Karpas-422 (cell line): ENCODE data around the gene BIVM. TPM values are rescaled to one million over a fixed set of nuclear protein-coding genes. Genes with fewer than 3 reads are reported as not detected.

Experiments
- DNase-seq: peaks from one replicate; pipeline ENCODE4 v3.0.0-alpha.2; 2015
- H2AFZ ChIP-seq: fragments of 200-600 bp; sonication (generic); 2 replicates; pipeline ENCODE4 v1.6.1; 2014; ENCODE audit warnings: antibody characterized with exemption, low read length, mixed read lengths
- H3K27ac ChIP-seq: fragments of 200-600 bp; sonication (generic); 2 replicates; pipeline ENCODE4 v1.5.1; 2014; ENCODE audit warnings: mild to moderate bottlenecking, low read length, moderate library complexity
- H3K27me3 ChIP-seq: fragments of 200-600 bp; sonication (generic); 2 replicates; pipeline ENCODE4 v1.6.1; 2014; ENCODE audit warnings: low read length, mixed read lengths
- H3K36me3 ChIP-seq: fragments of 200-600 bp; sonication (generic); 2 replicates; pipeline ENCODE4 v1.6.1; 2014; ENCODE audit warnings: low read length, mixed read lengths; ENCODE audit not compliant: insufficient read depth
- H3K4me1 ChIP-seq: fragments of 200-600 bp; sonication (generic); 2 replicates; pipeline ENCODE4 v1.6.1; 2014; ENCODE audit warnings: mild to moderate bottlenecking, low read length, mixed read lengths
- H3K4me2 ChIP-seq: fragments of 200-600 bp; sonication (generic); 2 replicates; pipeline ENCODE4 v1.6.1; 2014; ENCODE audit warnings: low read length, low read depth, mild to moderate bottlenecking; ENCODE audit not compliant: poor library complexity, severe bottlenecking
- H3K4me3 ChIP-seq: fragments of 200-600 bp; sonication (generic); 2 replicates; pipeline ENCODE4 v1.5.1; 2014; ENCODE audit warnings: mild to moderate bottlenecking, antibody characterized with exemption, low read length, mixed read lengths
- H3K79me2 ChIP-seq: fragments of 200-600 bp; sonication (generic); 2 replicates; pipeline ENCODE4 v1.6.1; 2014; ENCODE audit warnings: mild to moderate bottlenecking, low read length, mixed read lengths
- H3K9ac ChIP-seq: fragments of 200-600 bp; sonication (generic); 2 replicates; pipeline ENCODE4 v1.6.0; 2014; ENCODE audit warnings: low read length
- H3K9me2 ChIP-seq: fragments of 200-600 bp; sonication (generic), shearing (Covaris generic); replicated peaks from 2 replicates; pipeline ENCODE4 v1.6.0; 2014; ENCODE audit warnings: mild to moderate bottlenecking, low read length, moderate library complexity; ENCODE audit not compliant: insufficient read depth
- H3K9me3 ChIP-seq: fragments of 300-700, 200-600 bp; sonication (generic); 2 replicates; pipeline ENCODE4 v1.6.1; 2014; ENCODE audit warnings: low read length, mixed read lengths
- H4K20me1 ChIP-seq: fragments of 200-600 bp; sonication (generic); 2 replicates; pipeline ENCODE4 v1.6.1; 2014; ENCODE audit warnings: mild to moderate bottlenecking, antibody characterized with exemption, low read length, low read depth; ENCODE audit not compliant: insufficient read depth
- total RNA-seq: library from RNA; depleted of rRNA; stranded (reverse); fragments of >200 nt; shearing (Covaris generic); gene quantifications from 2 replicates; pipeline ENCODE4 v1.2.3, GENCODE V29; 2014; ENCODE audit warnings: low replicate concordance

The BIVM gene
- total RNA-seq, 1 experiment from 2014 or later, result not detected

GRCh38 chr13:102816708-102817107, 17.8 kb downstream of the BIVM start:
- Histone ChIP-seq H3K9me3 (no peaks in the 10 kb centered on the region), H3K4me3 (no peak overlapping the region), H4K20me1 (no peaks in the 10 kb centered on the region), H3K27me3 (no peaks in the 10 kb centered on the region), H3K4me1 (no peaks in the 10 kb centered on the region), H2AFZ (no peak overlapping the region), H3K9ac (no peak overlapping the region), H3K9me2 (no peaks in the 10 kb centered on the region), H3K79me2 (no peaks in the 10 kb centered on the region), H3K36me3 (no peaks in the 10 kb centered on the region), H3K4me2 (no peak overlapping the region), H3K27ac (no peak overlapping the region)
- DNase-seq, result no peak

DNA sequence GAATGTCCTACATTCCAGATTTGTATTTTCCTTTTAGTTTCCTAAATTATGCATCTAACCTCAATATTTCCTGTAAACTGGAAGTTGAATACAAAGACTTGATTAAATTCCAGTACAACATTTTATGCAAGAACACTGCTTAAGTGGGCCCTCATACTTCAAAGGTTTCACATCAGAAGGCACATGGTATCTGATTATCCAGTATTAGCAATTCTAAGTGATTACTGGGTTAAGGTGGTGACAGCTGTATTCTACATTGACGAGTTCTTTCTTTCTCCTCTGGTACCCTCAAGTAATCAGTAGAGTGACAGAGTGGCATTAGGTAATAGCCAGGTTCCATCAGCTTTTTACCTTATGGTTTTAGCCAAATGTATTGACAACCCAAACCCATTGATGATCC, 18.3 kb downstream of the BIVM start:
- Histone ChIP-seq H3K27me3 (no peaks in the 10 kb centered on the region), H3K9me3 (no peaks in the 10 kb centered on the region), H3K4me2 (no peak overlapping the region), H3K27ac (no peak overlapping the region), H3K36me3 (no peaks in the 10 kb centered on the region), H3K4me1 (no peaks in the 10 kb centered on the region), H4K20me1 (no peaks in the 10 kb centered on the region), H3K9me2 (no peaks in the 10 kb centered on the region), H3K9ac (no peak overlapping the region), H2AFZ (no peak overlapping the region), H3K4me3 (no peak overlapping the region), H3K79me2 (no peaks in the 10 kb centered on the region)
- DNase-seq, result no peak

GRCh38 chr13:102817907-102818306, 19.0 kb downstream of the BIVM start:
- Histone ChIP-seq H3K4me1 (no peaks in the 10 kb centered on the region), H3K79me2 (no peaks in the 10 kb centered on the region), H4K20me1 (no peaks in the 10 kb centered on the region), H2AFZ (no peak overlapping the region), H3K27me3 (no peaks in the 10 kb centered on the region), H3K9me2 (no peaks in the 10 kb centered on the region), H3K9ac (no peak overlapping the region), H3K36me3 (no peaks in the 10 kb centered on the region), H3K9me3 (no peaks in the 10 kb centered on the region), H3K4me3 (no peak overlapping the region), H3K4me2 (no peak overlapping the region), H3K27ac (no peak overlapping the region)
- no peak for DNase-seq

GRCh38 chr13:102825400-102825799, 26.5 kb downstream of the BIVM start:
- Histone ChIP-seq H2AFZ (no peak overlapping the region), H3K9ac (no peak overlapping the region), H3K27me3 (no peaks in the 10 kb centered on the region), H3K27ac (no peak overlapping the region), H4K20me1 (no peaks in the 10 kb centered on the region), H3K36me3 (no peaks in the 10 kb centered on the region), H3K79me2 (no peaks in the 10 kb centered on the region), H3K4me1 (no peaks in the 10 kb centered on the region), H3K4me3 (no peak overlapping the region), H3K9me2 (no peaks in the 10 kb centered on the region), H3K4me2 (no peak overlapping the region), H3K9me3 (no peaks in the 10 kb centered on the region)
- no peak for DNase-seq

DNA sequence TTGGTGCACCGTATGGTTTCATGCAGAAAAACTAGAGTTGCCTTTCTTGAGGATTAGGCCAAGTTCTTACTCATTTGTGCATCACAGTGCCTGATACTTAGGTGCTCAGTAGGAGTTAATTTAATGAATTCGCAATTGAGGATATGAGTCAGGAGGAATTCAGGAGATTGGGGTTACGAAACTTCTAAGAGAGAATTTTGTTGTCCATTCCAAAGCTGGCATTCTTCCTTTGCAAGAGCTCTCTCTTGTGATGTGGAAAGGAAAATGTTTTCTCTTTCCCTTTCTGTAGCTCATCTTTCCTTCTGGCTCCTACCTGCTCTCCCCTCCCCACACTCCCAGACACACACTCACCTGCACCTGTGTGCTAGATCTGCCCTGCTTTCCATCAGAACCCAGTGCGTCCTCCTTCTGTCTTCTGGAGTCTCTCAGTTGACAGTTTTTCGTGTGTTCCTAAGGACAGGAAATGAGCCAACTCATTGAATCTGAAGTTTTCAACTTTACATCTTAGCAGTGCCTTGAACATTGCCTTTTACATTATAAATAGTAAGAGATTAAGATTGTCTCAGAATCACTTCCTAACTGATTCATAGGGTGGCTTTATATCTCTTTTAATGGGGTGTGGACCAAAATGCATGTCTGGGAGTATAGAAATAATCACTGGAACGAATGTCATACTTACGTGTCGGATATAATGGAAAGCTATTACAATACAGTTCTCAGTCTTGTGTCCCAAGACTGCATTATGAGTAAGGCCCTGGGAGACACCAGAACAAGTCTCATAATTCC, 27.2 kb downstream of the BIVM start:
- H3K4me3 ChIP-seq, result no peak overlapping the region
- H3K9me3 ChIP-seq, result no peaks in the 10 kb centered on the region
- no peaks in the 10 kb centered on the region for H4K20me1 ChIP-seq
- H3K9me2 ChIP-seq, result no peaks in the 10 kb centered on the region
- no peak overlapping the region for H3K9ac ChIP-seq
- no peak overlapping the region for H2AFZ ChIP-seq
- H3K27me3 ChIP-seq, result no peaks in the 10 kb centered on the region
- DNase-seq, result no peak
- H3K4me2 ChIP-seq, result no peak overlapping the region
- no peak overlapping the region for H3K27ac ChIP-seq
- H3K4me1 ChIP-seq, result no peaks in the 10 kb centered on the region
- H3K79me2 ChIP-seq, result no peaks in the 10 kb centered on the region
- H3K36me3 ChIP-seq, result no peaks in the 10 kb centered on the region

DNA sequence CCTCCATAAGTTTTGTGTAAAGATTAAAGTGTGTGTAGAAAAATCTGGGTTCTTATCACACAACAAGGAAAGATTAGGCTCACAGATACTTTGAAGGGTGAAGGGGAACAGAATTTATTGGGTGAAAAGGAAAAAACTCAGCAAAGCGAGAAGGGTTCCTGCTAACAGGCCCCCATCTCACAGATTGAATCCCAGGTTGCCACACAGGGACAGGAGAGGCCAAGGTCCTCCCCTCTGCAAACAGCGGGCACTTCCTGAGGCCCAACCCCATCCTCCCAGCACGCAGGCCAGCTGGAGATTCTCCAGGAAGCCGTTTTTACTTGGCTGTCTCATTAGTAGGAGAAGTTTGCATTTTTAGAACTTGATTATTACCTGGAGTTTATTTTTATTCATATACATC, 31.7 kb downstream of the BIVM start:
- Histone ChIP-seq H3K4me3 (no peak overlapping the region), H3K4me2 (no peak overlapping the region), H3K36me3 (no peaks in the 10 kb centered on the region), H3K79me2 (no peaks in the 10 kb centered on the region), H3K9me3 (no peaks in the 10 kb centered on the region), H2AFZ (0 out of 2 replicates have a peak overlapping the region, but pooled peaks have one; percentile 8), H3K27ac (no peak overlapping the region), H3K9me2 (no peaks in the 10 kb centered on the region), H3K27me3 (no peaks in the 10 kb centered on the region), H3K4me1 (no peaks in the 10 kb centered on the region), H4K20me1 (no peaks in the 10 kb centered on the region), H3K9ac (no peak overlapping the region)
- DNase-seq, result no peak

- no peaks in the 10 kb centered on the region for H4K20me1 ChIP-seq
- no peak overlapping the region for H3K4me2 ChIP-seq
- H3K27ac ChIP-seq, result no peak overlapping the region
- H3K9me2 ChIP-seq, result no peaks in the 10 kb centered on the region
- no peak overlapping the region for H3K9ac ChIP-seq
- no peak for DNase-seq
- no peaks in the 10 kb centered on the region for H3K27me3 ChIP-seq
- H3K36me3 ChIP-seq, result no peaks in the 10 kb centered on the region
- H3K4me3 ChIP-seq, result no peak overlapping the region
- H2AFZ ChIP-seq, result no peak overlapping the region
- H3K9me3 ChIP-seq, result no peaks in the 10 kb centered on the region
- no peaks in the 10 kb centered on the region for H3K4me1 ChIP-seq
- no peaks in the 10 kb centered on the region for H3K79me2 ChIP-seq
Measured at GRCh38 chr13:102836471-102836870, 37.6 kb downstream of the BIVM start.

DNA sequence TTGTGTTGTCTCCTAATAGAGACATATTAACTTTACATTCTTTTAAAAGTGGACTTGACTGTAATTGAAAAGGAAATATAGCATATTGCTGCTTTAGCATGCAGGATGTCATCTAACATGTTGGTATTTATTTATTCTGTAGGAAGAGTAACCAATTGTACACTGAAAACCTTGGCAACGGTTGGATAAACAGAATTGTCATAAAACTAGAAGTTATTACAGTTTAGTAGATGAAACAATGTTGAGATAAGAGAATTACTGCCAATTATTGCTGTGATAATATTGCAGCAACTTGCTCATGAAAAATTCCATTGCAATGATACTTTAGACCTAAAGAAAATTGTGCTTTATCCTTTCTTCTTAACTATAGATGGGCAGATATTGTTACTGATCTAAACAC, 39.4 kb downstream of the BIVM start:
- no peak overlapping the region for H2AFZ ChIP-seq
- H3K4me3 ChIP-seq, result no peak overlapping the region
- no peaks in the 10 kb centered on the region for H3K79me2 ChIP-seq
- no peaks in the 10 kb centered on the region for H3K36me3 ChIP-seq
- no peaks in the 10 kb centered on the region for H4K20me1 ChIP-seq
- no peaks in the 10 kb centered on the region for H3K27me3 ChIP-seq
- H3K4me1 ChIP-seq, result no peaks in the 10 kb centered on the region
- H3K9me3 ChIP-seq, result no peaks in the 10 kb centered on the region
- H3K4me2 ChIP-seq, result no peak overlapping the region
- no peak for DNase-seq
- no peaks in the 10 kb centered on the region for H3K9me2 ChIP-seq
- H3K9ac ChIP-seq, result no peak overlapping the region
- no peak overlapping the region for H3K27ac ChIP-seq
